IMR-90 (cell line): ENCODE results near the gene METTL17.

Experiments used
- CEBPB ChIP-seq: IDR thresholded peaks from 2 replicates; pipeline ENCODE4 v1.6.1; 2012; ENCODE audit warnings: low read depth, low read length, improper control_type of control experiment
- CTCF ChIP-seq: conservative IDR thresholded peaks from 2 replicates; pipeline ENCODE4 v1.5.1; 2012; ENCODE audit warnings: mild to moderate bottlenecking, low read depth, low read length, improper control_type of control experiment
- ELK1 ChIP-seq: fragments of 150-350 bp; IDR thresholded peaks from 2 replicates; pipeline ENCODE4 v1.6.1; 2016; ENCODE audit warnings: low read depth, mild to moderate bottlenecking, low read length, moderate library complexity, borderline replicate concordance
- FOS ChIP-seq: fragments of 150-350 bp; IDR thresholded peaks from 2 replicates; pipeline ENCODE4 v1.6.1; 2016; ENCODE audit warnings: low read depth, low read length
- MAFK ChIP-seq: IDR thresholded peaks from 2 replicates; pipeline ENCODE4 v1.6.1; 2012; ENCODE audit warnings: low read depth, low read length, improper control_type of control experiment
- MAZ ChIP-seq: IDR thresholded peaks from 2 replicates; pipeline ENCODE4 v1.6.1; 2012; ENCODE audit warnings: low read depth, mild to moderate bottlenecking, low read length, improper control_type of control experiment, moderate library complexity, borderline replicate concordance
- MXI1 ChIP-seq: IDR thresholded peaks from 2 replicates; pipeline ENCODE4 v1.6.1; 2012; ENCODE audit warnings: low read depth, mild to moderate bottlenecking, low read length, moderate library complexity, borderline replicate concordance
- NFE2L2 ChIP-seq: fragments of 150-350 bp; IDR thresholded peaks from 2 replicates; pipeline ENCODE4 v1.6.1; 2016; ENCODE audit warnings: low read depth, mild to moderate bottlenecking, low read length
- POLR2A ChIP-seq: IDR thresholded peaks from 2 replicates; pipeline ENCODE4 v1.6.1; 2012; ENCODE audit warnings: mild to moderate bottlenecking, low read depth, low read length
- RCOR1 ChIP-seq: IDR thresholded peaks from 2 replicates; pipeline ENCODE4 v1.6.1; 2012; ENCODE audit warnings: mild to moderate bottlenecking, low read length, improper control_type of control experiment; ENCODE audit not compliant: insufficient replicate concordance
- RFX5 ChIP-seq: IDR thresholded peaks from 2 replicates; pipeline ENCODE4 v1.8.0; 2012; ENCODE audit warnings: low read depth, mild to moderate bottlenecking, low read length, moderate library complexity
- SMC3 ChIP-seq: fragments of 150-350 bp; IDR thresholded peaks from 2 replicates; pipeline ENCODE4 v1.6.1; 2016; ENCODE audit warnings: low read depth, mild to moderate bottlenecking, antibody characterized with exemption, low read length, moderate library complexity
- USF2 ChIP-seq: fragments of 150-350 bp; IDR thresholded peaks from 2 replicates; pipeline ENCODE4 v1.6.1; 2017; ENCODE audit warnings: mild to moderate bottlenecking, antibody characterized with exemption, low read length, low read depth

GRCh38 chr14:21016413-21017190, 26.8 kb downstream of the METTL17 start:
- TF ChIP-seq CTCF (no peak), NFE2L2 (no peak), RFX5 (no peak), POLR2A (no peak), FOS (no peak), MXI1 (no peak), SMC3 (no peak), MAZ (no peak), USF2 (no peak), CEBPB (no peak), MAFK (no peak), RCOR1 (no peak), ELK1 (no peak)
